Ishikawa (cell line): ENCODE data around the gene ARHGAP26.

ENCODE experiments used
- CEBPB ChIP-seq: IDR thresholded peaks from 2 replicates; pipeline ENCODE4 v1.6.1; 2012
- CREB1 ChIP-seq: IDR thresholded peaks from 2 replicates; pipeline ENCODE4 v1.6.1; 2012; ENCODE audit warnings: low read depth
- EGR1 ChIP-seq: IDR thresholded peaks from 2 replicates; pipeline ENCODE4 v1.6.1; 2012
- EP300 ChIP-seq: IDR thresholded peaks from 2 replicates; pipeline ENCODE4 v1.6.1; 2012; ENCODE audit warnings: borderline replicate concordance
- FOXM1 ChIP-seq: IDR thresholded peaks from 2 replicates; pipeline ENCODE4 v1.6.1; 2012; ENCODE audit warnings: low read depth, borderline replicate concordance
- MAX ChIP-seq: IDR thresholded peaks from 2 replicates; pipeline ENCODE4 v1.6.1; 2012
- NFIC ChIP-seq: IDR thresholded peaks from 2 replicates; pipeline ENCODE4 v1.6.1; 2012
- RAD21 ChIP-seq: IDR thresholded peaks from 2 replicates; pipeline ENCODE4 v1.6.1; 2012; ENCODE audit warnings: low read depth
- REST ChIP-seq: IDR thresholded peaks from 2 replicates; pipeline ENCODE4 v1.6.1; 2012; ENCODE audit warnings: low read depth, mild to moderate bottlenecking
- TAF1 ChIP-seq: IDR thresholded peaks from 2 replicates; pipeline ENCODE4 v1.6.1; 2012; ENCODE audit warnings: low read depth, mild to moderate bottlenecking
- TCF12 ChIP-seq: IDR thresholded peaks from 2 replicates; pipeline ENCODE4 v1.6.1; 2012; ENCODE audit warnings: low read depth
- TEAD4 ChIP-seq: IDR thresholded peaks from 2 replicates; pipeline ENCODE4 v1.6.1; 2012
- USF1 ChIP-seq: IDR thresholded peaks from 2 replicates; pipeline ENCODE4 v1.6.1; 2012
- YY1 ChIP-seq: IDR thresholded peaks from 2 replicates; pipeline ENCODE4 v1.6.1; 2012; ENCODE audit warnings: low read depth
- ZBTB7A ChIP-seq: IDR thresholded peaks from 2 replicates; pipeline ENCODE4 v1.6.1; 2012; ENCODE audit warnings: low read depth

Gene ARHGAP26

GRCh38 chr5:142821034-142821732, 51.0 kb downstream of the ARHGAP26 start:
- TF ChIP-seq EP300 = no peak
- TF ChIP-seq NFIC = no peak
- TF ChIP-seq CREB1 = no peak
- no peak for TF ChIP-seq ZBTB7A
- no peak for TF ChIP-seq TAF1
- no peak for TF ChIP-seq TCF12
- no peak for TF ChIP-seq USF1
- TF ChIP-seq REST = no peak
- TF ChIP-seq CEBPB = no peak
- no peak for TF ChIP-seq MAX
- TF ChIP-seq TEAD4 = no peak
- TF ChIP-seq FOXM1 = no peak
- no peak for TF ChIP-seq RAD21
- no peak for TF ChIP-seq EGR1

GRCh38 chr5:142821733-142822487, 51.7 kb downstream of the ARHGAP26 start:
- no peak for TF ChIP-seq CEBPB
- no peak for TF ChIP-seq NFIC

- TF ChIP-seq YY1 (0 out of 2 replicates have a peak, but pooled peaks have one; percentile 21), EGR1 (no peak)
Observed at GRCh38 chr5:142823126-142823525, 52.9 kb downstream of the ARHGAP26 start.

GRCh38 chr5:142823806-142824205, 53.6 kb downstream of the ARHGAP26 start:
- TF ChIP-seq REST (no peak), CEBPB (no peak), NFIC (no peak), FOXM1 (no peak), EGR1 (no peak), YY1 (no peak), USF1 (no peak), CREB1 (no peak), TCF12 (no peak), MAX (no peak), EP300 (no peak), RAD21 (no peak), ZBTB7A (no peak), TAF1 (no peak), TEAD4 (no peak)

GRCh38 chr5:142824391-142824790, 54.2 kb downstream of the ARHGAP26 start:
- TF ChIP-seq USF1 (no peak), FOXM1 (no peak), TAF1 (no peak), TCF12 (no peak), TEAD4 (no peak), REST (no peak)
